Neural cell (in vitro differentiated cells): ENCODE results near the gene SP2. TPM values are rescaled to one million over a fixed set of nuclear protein-coding genes. Genes with fewer than 3 reads are reported as not detected.

Experiments
- H2AFZ ChIP-seq: fragments of 200-600, 300-800 bp; sonication (generic), shearing (Covaris generic); 2 replicates; pipeline ENCODE4 v1.6.0; 2014; ENCODE audit warnings: low read depth, mild to moderate bottlenecking, antibody characterized with exemption, low read length, moderate library complexity
- H3F3A ChIP-seq: fragments of 200-600 bp; shearing (Covaris generic); 2 replicates; pipeline ENCODE4 v1.6.1; 2016; ENCODE audit warnings: mild to moderate bottlenecking, moderate library complexity, mixed read lengths, antibody characterized with exemption, low read length; ENCODE audit not compliant: insufficient read depth, poor library complexity, severe bottlenecking
- H3K27ac ChIP-seq: fragments of 200-600, 300-800 bp; sonication (generic), shearing (Covaris generic); 2 replicates; pipeline ENCODE4 v1.5.1; 2014; ENCODE audit warnings: mild to moderate bottlenecking, low read length, moderate library complexity
- H3K27me3 ChIP-seq: fragments of 300-800, 200-600 bp; sonication (generic), shearing (Covaris generic); 2 replicates; pipeline ENCODE4 v1.6.0; 2014; ENCODE audit warnings: mild to moderate bottlenecking, low read depth, low read length, moderate library complexity; ENCODE audit not compliant: insufficient read depth
- H3K36me3 ChIP-seq: fragments of 300-800, 200-600 bp; sonication (generic), shearing (Covaris generic); 2 replicates; pipeline ENCODE4 v1.5.1; 2014; ENCODE audit warnings: mild to moderate bottlenecking, antibody characterized with exemption, low read length, moderate library complexity; ENCODE audit not compliant: insufficient read depth
- H3K4me2 ChIP-seq: fragments of 300-800, 200-600 bp; sonication (generic), shearing (Covaris generic); 2 replicates; pipeline ENCODE4 v1.6.0; 2014; ENCODE audit warnings: mild to moderate bottlenecking, low read length
- H3K4me3 ChIP-seq: fragments of 300-800, 200-600 bp; sonication (generic), shearing (Covaris generic); 2 replicates; pipeline ENCODE4 v1.5.1; 2014; ENCODE audit warnings: mild to moderate bottlenecking, low read length, moderate library complexity
- H3K79me2 ChIP-seq: fragments of 200-600 bp; shearing (Covaris generic); replicated peaks from 2 replicates; pipeline ENCODE4 v1.6.0; 2014; ENCODE audit warnings: mild to moderate bottlenecking, low read length, moderate library complexity; ENCODE audit not compliant: insufficient read depth
- H3K9ac ChIP-seq: fragments of 300-800, 200-600 bp; sonication (generic), shearing (Covaris generic); 2 replicates; pipeline ENCODE4 v1.6.1; 2016; ENCODE audit warnings: mild to moderate bottlenecking, low read length, mixed read lengths
- H3K9me2 ChIP-seq: fragments of 200-600 bp; shearing (Covaris generic); 2 replicates; pipeline ENCODE4 v1.6.1; 2016; ENCODE audit warnings: mild to moderate bottlenecking, low read length, mixed read lengths; ENCODE audit not compliant: insufficient read depth
- H3K9me3 ChIP-seq: fragments of 200-600, 300-800 bp; sonication (generic), shearing (Covaris generic); 2 replicates; pipeline ENCODE4 v1.6.1; 2016; ENCODE audit warnings: mild to moderate bottlenecking, mixed run types, low read length, moderate library complexity, mixed read lengths
- H4K20me1 ChIP-seq: fragments of 200-600 bp; shearing (Covaris generic); 2 replicates; pipeline ENCODE4 v1.6.1; 2016; ENCODE audit warnings: mild to moderate bottlenecking, mixed run types; ENCODE audit not compliant: insufficient read depth
- EP300 ChIP-seq: fragments of 450-650 bp; conservative IDR thresholded peaks from 2 replicates; pipeline ENCODE4 v1.6.1; 2014; ENCODE audit warnings: antibody characterized with exemption, mild to moderate bottlenecking, moderate library complexity; ENCODE audit not compliant: poor library complexity, severe bottlenecking
- EZH2 ChIP-seq: fragments of 200-600, 300-800 bp; shearing (Covaris generic), sonication (generic); IDR thresholded peaks from 2 replicates; pipeline ENCODE4 v1.6.1; 2014; ENCODE audit warnings: antibody characterized with exemption, low read length, borderline replicate concordance, mild to moderate bottlenecking; ENCODE audit not compliant: insufficient read depth, poor library complexity, severe bottlenecking
- MXI1 ChIP-seq: fragments of 450-650 bp; conservative IDR thresholded peaks from 2 replicates; pipeline ENCODE4 v1.6.1; 2014; ENCODE audit warnings: antibody characterized with exemption, mild to moderate bottlenecking; ENCODE audit not compliant: poor library complexity, severe bottlenecking
- POLR2AphosphoS5 ChIP-seq: IDR thresholded peaks from 2 replicates; pipeline ENCODE4 v1.6.1; 2012
- RAD21 ChIP-seq: fragments of 450-650 bp; conservative IDR thresholded peaks from 2 replicates; pipeline ENCODE4 v1.6.1; 2014; ENCODE audit warnings: antibody characterized with exemption, mild to moderate bottlenecking, moderate library complexity
- SMC3 ChIP-seq: fragments of 450-650 bp; conservative IDR thresholded peaks from 2 replicates; pipeline ENCODE4 v1.6.1; 2014; ENCODE audit warnings: antibody characterized with exemption, mild to moderate bottlenecking, moderate library complexity; ENCODE audit not compliant: poor library complexity
- TAF1 ChIP-seq: IDR thresholded peaks from 2 replicates; pipeline ENCODE4 v1.6.1; 2012; ENCODE audit warnings: low read depth
- polyA plus RNA-seq: library from polyadenylated mRNA; depleted of rRNA; stranded (reverse); fragments of >200 nt; gene quantifications from 2 replicates; pipeline ENCODE4 v1.2.3, GENCODE V29; 2014
- TF ChIP-seq, protein P1 (sequence below): fragments of 450-650 bp; IDR thresholded peaks from 2 replicates; pipeline ENCODE4 v1.5.1; 2014; ENCODE audit warnings: antibody characterized with exemption, mild to moderate bottlenecking, moderate library complexity; ENCODE audit not compliant: poor library complexity, severe bottlenecking
- TF ChIP-seq, protein P2 (sequence below): IDR thresholded peaks from 2 replicates; pipeline ENCODE4 v1.6.1; 2012; ENCODE audit warnings: borderline replicate concordance

SP2 gene
- polyA plus RNA-seq, 1 donor from 2014 or later: 0.25 TPM

DNA sequence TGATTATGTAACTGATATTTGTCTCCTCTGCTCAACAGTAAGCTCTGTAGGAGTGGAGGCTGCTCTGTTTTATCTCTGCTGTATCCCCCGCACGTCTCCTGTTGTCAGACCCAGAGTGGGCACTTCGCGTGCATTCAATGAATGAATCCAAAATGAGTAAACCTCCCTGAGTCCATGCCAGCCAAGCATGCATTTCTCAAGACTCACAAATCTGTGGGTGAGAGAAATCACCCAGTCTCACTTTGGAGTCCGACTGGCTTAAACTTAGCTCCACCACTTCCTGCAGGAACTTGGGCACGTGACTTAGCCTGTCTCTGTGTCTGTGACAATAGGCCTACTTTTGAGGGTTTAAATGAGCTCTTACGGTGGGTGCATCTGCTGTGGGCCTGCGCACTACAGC, 49.0 kb downstream of the SP2 start:
- H3K27ac ChIP-seq: no peak overlapping the region
- no peaks in the 10 kb centered on the region for H3F3A ChIP-seq
- H3K4me3 ChIP-seq: no peak overlapping the region
- H2AFZ ChIP-seq: no peak overlapping the region
- no peak overlapping the region for H3K9ac ChIP-seq
- H3K9me2 ChIP-seq: no peaks in the 10 kb centered on the region
- TF ChIP-seq RAD21 (no peak), POLR2AphosphoS5 (no peak), EP300 (no peak), EZH2 (no peak), SMC3 (no peak), MXI1 (no peak), TAF1 (no peak)
- TF ChIP-seq, protein P1, sequence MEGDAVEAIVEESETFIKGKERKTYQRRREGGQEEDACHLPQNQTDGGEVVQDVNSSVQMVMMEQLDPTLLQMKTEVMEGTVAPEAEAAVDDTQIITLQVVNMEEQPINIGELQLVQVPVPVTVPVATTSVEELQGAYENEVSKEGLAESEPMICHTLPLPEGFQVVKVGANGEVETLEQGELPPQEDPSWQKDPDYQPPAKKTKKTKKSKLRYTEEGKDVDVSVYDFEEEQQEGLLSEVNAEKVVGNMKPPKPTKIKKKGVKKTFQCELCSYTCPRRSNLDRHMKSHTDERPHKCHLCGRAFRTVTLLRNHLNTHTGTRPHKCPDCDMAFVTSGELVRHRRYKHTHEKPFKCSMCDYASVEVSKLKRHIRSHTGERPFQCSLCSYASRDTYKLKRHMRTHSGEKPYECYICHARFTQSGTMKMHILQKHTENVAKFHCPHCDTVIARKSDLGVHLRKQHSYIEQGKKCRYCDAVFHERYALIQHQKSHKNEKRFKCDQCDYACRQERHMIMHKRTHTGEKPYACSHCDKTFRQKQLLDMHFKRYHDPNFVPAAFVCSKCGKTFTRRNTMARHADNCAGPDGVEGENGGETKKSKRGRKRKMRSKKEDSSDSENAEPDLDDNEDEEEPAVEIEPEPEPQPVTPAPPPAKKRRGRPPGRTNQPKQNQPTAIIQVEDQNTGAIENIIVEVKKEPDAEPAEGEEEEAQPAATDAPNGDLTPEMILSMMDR: no peak
- TF ChIP-seq, protein P2, sequence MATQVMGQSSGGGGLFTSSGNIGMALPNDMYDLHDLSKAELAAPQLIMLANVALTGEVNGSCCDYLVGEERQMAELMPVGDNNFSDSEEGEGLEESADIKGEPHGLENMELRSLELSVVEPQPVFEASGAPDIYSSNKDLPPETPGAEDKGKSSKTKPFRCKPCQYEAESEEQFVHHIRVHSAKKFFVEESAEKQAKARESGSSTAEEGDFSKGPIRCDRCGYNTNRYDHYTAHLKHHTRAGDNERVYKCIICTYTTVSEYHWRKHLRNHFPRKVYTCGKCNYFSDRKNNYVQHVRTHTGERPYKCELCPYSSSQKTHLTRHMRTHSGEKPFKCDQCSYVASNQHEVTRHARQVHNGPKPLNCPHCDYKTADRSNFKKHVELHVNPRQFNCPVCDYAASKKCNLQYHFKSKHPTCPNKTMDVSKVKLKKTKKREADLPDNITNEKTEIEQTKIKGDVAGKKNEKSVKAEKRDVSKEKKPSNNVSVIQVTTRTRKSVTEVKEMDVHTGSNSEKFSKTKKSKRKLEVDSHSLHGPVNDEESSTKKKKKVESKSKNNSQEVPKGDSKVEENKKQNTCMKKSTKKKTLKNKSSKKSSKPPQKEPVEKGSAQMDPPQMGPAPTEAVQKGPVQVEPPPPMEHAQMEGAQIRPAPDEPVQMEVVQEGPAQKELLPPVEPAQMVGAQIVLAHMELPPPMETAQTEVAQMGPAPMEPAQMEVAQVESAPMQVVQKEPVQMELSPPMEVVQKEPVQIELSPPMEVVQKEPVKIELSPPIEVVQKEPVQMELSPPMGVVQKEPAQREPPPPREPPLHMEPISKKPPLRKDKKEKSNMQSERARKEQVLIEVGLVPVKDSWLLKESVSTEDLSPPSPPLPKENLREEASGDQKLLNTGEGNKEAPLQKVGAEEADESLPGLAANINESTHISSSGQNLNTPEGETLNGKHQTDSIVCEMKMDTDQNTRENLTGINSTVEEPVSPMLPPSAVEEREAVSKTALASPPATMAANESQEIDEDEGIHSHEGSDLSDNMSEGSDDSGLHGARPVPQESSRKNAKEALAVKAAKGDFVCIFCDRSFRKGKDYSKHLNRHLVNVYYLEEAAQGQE: no peak
- H3K27me3 ChIP-seq: no peaks in the 10 kb centered on the region
- no peaks in the 10 kb centered on the region for H3K36me3 ChIP-seq
- no peaks in the 10 kb centered on the region for H3K9me3 ChIP-seq
- H3K79me2 ChIP-seq: no peaks in the 10 kb centered on the region
- no peaks in the 10 kb centered on the region for H4K20me1 ChIP-seq
- no peak overlapping the region for H3K4me2 ChIP-seq

- Histone ChIP-seq H3F3A (no peaks in the 10 kb centered on the region), H3K36me3 (no peaks in the 10 kb centered on the region), H2AFZ (no peak overlapping the region), H3K4me2 (no peak overlapping the region), H3K9me2 (no peaks in the 10 kb centered on the region), H4K20me1 (no peaks in the 10 kb centered on the region), H3K27me3 (no peaks in the 10 kb centered on the region), H3K79me2 (no peaks in the 10 kb centered on the region), H3K9ac (no peak overlapping the region), H3K9me3 (no peaks in the 10 kb centered on the region), H3K4me3 (no peak overlapping the region), H3K27ac (no peak overlapping the region)
- TF ChIP-seq MXI1 (no peak), EP300 (no peak), EZH2 (no peak), TAF1 (no peak), SMC3 (no peak), POLR2AphosphoS5 (no peak), RAD21 (no peak)
- TF ChIP-seq, protein P1: no peak
- TF ChIP-seq, protein P2: no peak
Observed at GRCh38 chr17:47945529-47946508, 49.8 kb downstream of the SP2 start.
